H1 (cell line): ENCODE data around the gene DCPS. TPM values are rescaled to one million over a fixed set of nuclear protein-coding genes. Genes with fewer than 3 reads are reported as not detected.

Experiments
- CTCF ChIA-PET: fragments of 300-600 bp; sonication (Branson Sonifier 250); formaldehyde crosslinking; loops from one replicate; lab custom pipeline; 2021; ENCODE audit not compliant: partially characterized antibody; lab: Charles Lee
- POLR2A ChIA-PET: fragments of 300-600 bp; sonication (Branson Sonifier 250); formaldehyde crosslinking; loops from one replicate; lab custom pipeline; 2021; ENCODE audit warnings: inconsistent platforms; ENCODE audit not compliant: partially characterized antibody; lab: Charles Lee
- DNase-seq, 2 experiments: peaks; one replicate each; pipeline versions ENCODE4 v3.0.0 to v3.0.0-alpha.2; 2010 to 2022; ENCODE audit warnings: low spot score in 2 of 2, low read depth in 1 of 2, mixed read lengths in 1 of 2
- FAIRE-seq: peaks from 2 replicates; lab custom pipeline; 2011; peaks lifted over from hg19 to GRCh38; lab: Jason Lieb, UNC
- H2AFZ ChIP-seq: 2 replicates; pipeline ENCODE4 v1.8.1; 2012; ENCODE audit warnings: low read length, inconsistent platforms
- H2AK5ac ChIP-seq: 2 replicates; pipeline ENCODE4 v1.6.1; 2013; ENCODE audit warnings: low read depth, low read length
- H2BK120ac ChIP-seq: replicated peaks from 2 replicates; pipeline ENCODE3; 2013; ENCODE audit warnings: low read depth, low read length, inconsistent platforms
- H2BK12ac ChIP-seq: 2 replicates; pipeline ENCODE4 v1.6.1; 2013; ENCODE audit warnings: low read depth, low read length
- H2BK15ac ChIP-seq: 2 replicates; pipeline ENCODE4 v1.6.1; 2013; ENCODE audit warnings: low read length
- H2BK20ac ChIP-seq: 2 replicates; pipeline ENCODE4 v1.6.1; 2013; ENCODE audit warnings: low read length
- H2BK5ac ChIP-seq: 2 replicates; pipeline ENCODE4 v1.6.1; 2013; ENCODE audit warnings: low read depth, low read length
- H3K14ac ChIP-seq: 2 replicates; pipeline ENCODE4 v1.6.1; 2013; ENCODE audit warnings: inconsistent platforms; ENCODE audit not compliant: insufficient read length
- H3K18ac ChIP-seq: 2 replicates; pipeline ENCODE4 v1.6.1; 2013; ENCODE audit warnings: low read length; ENCODE audit errors: extremely low read depth
- H3K23ac ChIP-seq: 2 replicates; pipeline ENCODE4 v1.6.1; 2013; ENCODE audit warnings: inconsistent platforms; ENCODE audit not compliant: insufficient read length
- H3K23me2 ChIP-seq: 2 replicates; pipeline ENCODE4 v1.6.1; 2013; ENCODE audit warnings: low read depth, low read length
- H3K27ac ChIP-seq: 2 replicates; pipeline ENCODE4 v1.6.1; 2011; ENCODE audit warnings: low read depth, low read length, inconsistent platforms
- H3K27me3 ChIP-seq, 4 experiments: replicated peaks in 1 of 4; 1 replicate in 1 of 4; 2 replicates in 3 of 4; pipeline versions ENCODE4 v1.6.1 to v1.8.1; 2011 to 2013; ENCODE audit warnings: low read length in 3 of 4, mild to moderate bottlenecking in 3 of 4, inconsistent platforms in 2 of 4, mixed read lengths in 2 of 4, moderate library complexity in 1 of 4; ENCODE audit not compliant: control insufficient read depth in 3 of 4, insufficient read depth in 3 of 4; ENCODE audit errors: extremely low read depth in 1 of 4
- H3K36me3 ChIP-seq, 4 experiments: 2 replicates each; pipeline versions ENCODE4 v1.6.1 to v1.8.1; 2011 to 2013; ENCODE audit warnings: mild to moderate bottlenecking in 4 of 4, low read length in 3 of 4, moderate library complexity in 2 of 4, control low read depth in 1 of 4, inconsistent platforms in 1 of 4; ENCODE audit not compliant: insufficient read depth in 4 of 4, control insufficient read depth in 2 of 4
- H3K4ac ChIP-seq: replicated peaks from 2 replicates; pipeline ENCODE3; 2013; ENCODE audit warnings: low read length, low read depth, mixed read lengths, inconsistent platforms; ENCODE audit not compliant: insufficient read length
- H3K4me1 ChIP-seq, 4 experiments: replicated peaks in 1 of 4; 1 replicate in 1 of 4; 2 replicates in 3 of 4; pipeline versions ENCODE4 v1.6.1 to v1.8.1; 2011 to 2013; ENCODE audit warnings: low read length in 3 of 4, inconsistent platforms in 2 of 4, mixed read lengths in 1 of 4; ENCODE audit not compliant: insufficient read depth in 4 of 4, control insufficient read depth in 3 of 4
- H3K4me2 ChIP-seq, 2 experiments: 2 replicates each; pipeline versions ENCODE4 v1.6.1 to v1.8.1; 2011 to 2013; ENCODE audit warnings: low read depth in 2 of 2, low read length in 2 of 2, control low read depth in 1 of 2, inconsistent platforms in 1 of 2, mild to moderate bottlenecking in 1 of 2; ENCODE audit not compliant: insufficient read depth in 1 of 2
- H3K4me3 ChIP-seq, 4 experiments: fragments of 200-600, 300-600 bp in 1 of 4; sonication (generic), shearing (Covaris generic), sonication (Bioruptor Twin) in 1 of 4; 2 replicates each; pipeline versions ENCODE4 v1.5.1 to v1.8.1; 2011 to 2016; ENCODE audit warnings: low read length in 4 of 4, low read depth in 3 of 4, control low read depth in 2 of 4, inconsistent platforms in 2 of 4, mild to moderate bottlenecking in 2 of 4, mixed read lengths in 1 of 4, moderate library complexity in 1 of 4; ENCODE audit not compliant: insufficient read depth in 2 of 4; ENCODE audit errors: extremely low read depth in 1 of 4
- H3K56ac ChIP-seq: replicated peaks from 2 replicates; pipeline ENCODE3; 2013; ENCODE audit warnings: low read depth, mild to moderate bottlenecking, mixed read lengths, low read length, inconsistent platforms; ENCODE audit not compliant: insufficient read length
- H3K79me1 ChIP-seq: 2 replicates; pipeline ENCODE4 v1.6.1; 2013; ENCODE audit warnings: low read depth, low read length, control low read depth
- H3K79me2 ChIP-seq, 2 experiments: 2 replicates each; pipeline versions ENCODE4 v1.6.1 to v1.8.1; 2012 to 2013; ENCODE audit warnings: low read length in 2 of 2, mild to moderate bottlenecking in 2 of 2, inconsistent platforms in 1 of 2; ENCODE audit not compliant: insufficient read depth in 2 of 2, control insufficient read depth in 1 of 2
- H3K9ac ChIP-seq, 4 experiments: replicated peaks in 1 of 4; 1 replicate in 1 of 4; 2 replicates in 3 of 4; pipeline versions ENCODE4 v1.6.1 to v1.8.1; 2011 to 2013; ENCODE audit warnings: low read depth in 3 of 4, low read length in 3 of 4, control low read depth in 2 of 4, mild to moderate bottlenecking in 2 of 4, moderate library complexity in 2 of 4, inconsistent platforms in 1 of 4; ENCODE audit errors: extremely low read depth in 1 of 4
- H3K9me3 ChIP-seq, 2 experiments: 2 replicates each; pipeline versions ENCODE4 v1.6.1 to v1.8.1; 2012 to 2013; ENCODE audit warnings: mild to moderate bottlenecking in 2 of 2, moderate library complexity in 2 of 2, control low read depth in 1 of 2, inconsistent platforms in 1 of 2, low read depth in 1 of 2, low read length in 1 of 2, mixed read lengths in 1 of 2; ENCODE audit not compliant: insufficient read depth in 2 of 2
- H4K20me1 ChIP-seq, 2 experiments: replicated peaks in 1 of 2; 2 replicates each; pipeline versions ENCODE3 to v1.8.1; 2011 to 2013; ENCODE audit warnings: inconsistent platforms in 2 of 2, low read length in 2 of 2, mild to moderate bottlenecking in 1 of 2; ENCODE audit not compliant: insufficient read depth in 2 of 2, control insufficient read depth in 1 of 2
- H4K5ac ChIP-seq: 2 replicates; pipeline ENCODE4 v1.6.1; 2013; ENCODE audit warnings: low read length, low read depth, mixed read lengths, inconsistent platforms; ENCODE audit not compliant: insufficient read length
- H4K8ac ChIP-seq: 2 replicates; pipeline ENCODE4 v1.8.0; 2013; ENCODE audit warnings: mild to moderate bottlenecking, moderate library complexity, low read length, inconsistent platforms; ENCODE audit not compliant: insufficient read depth; ENCODE audit errors: extremely low read depth
- H4K91ac ChIP-seq: replicated peaks from 2 replicates; pipeline ENCODE3; 2013; ENCODE audit warnings: low read length, mixed read lengths, inconsistent platforms; ENCODE audit not compliant: insufficient read length
- NRF1 ChIP-seq: IDR thresholded peaks from 2 replicates; pipeline ENCODE4 v1.6.1; 2011; ENCODE audit warnings: mild to moderate bottlenecking, low read depth, low read length, improper control_type of control experiment
- SRF ChIP-seq: IDR thresholded peaks from 2 replicates; pipeline ENCODE4 v1.6.1; 2011; ENCODE audit warnings: mild to moderate bottlenecking, low read depth, low read length, moderate library complexity
- WGBS, 2 experiments: shearing (Covaris generic) in 1 of 2; methylation state at CpG; one replicate each; pipeline versions ENCODE4 v1.1.6 to v1.1.7; 2013 to 2015; ENCODE audit warnings: low lambda C conversion rate in 2 of 2, mixed read lengths in 2 of 2, inconsistent platforms in 1 of 2, low coverage in 1 of 2, missing lambda C conversion rate in 1 of 2; ENCODE audit not compliant: insufficient replicate concordance in 2 of 2, insufficient coverage in 1 of 2, insufficient read length in 1 of 2; ENCODE audit errors: extremely low coverage in 1 of 2, missing lambda C conversion rate in 1 of 2; 5-methylcytosine and 5-hydroxymethylcytosine counted together
- polyA plus RNA-seq, 7 experiments: library from polyadenylated mRNA; depleted of rRNA in 3 of 7; stranded (reverse) in 5 of 7; unstranded in 2 of 7; fragments of >200 nt in 5 of 7; fragments of 200-250 nt in 2 of 7; gene quantifications; 1 replicate in 5 of 7; 2 replicates in 1 of 7; 4 replicates in 1 of 7; pipeline versions ENCODE4 v1.2.1 to v1.2.3, GENCODE V29; 2011 to 2013; ENCODE audit warnings: missing spikeins in 2 of 7, mixed read lengths in 2 of 7
- total RNA-seq: library from RNA; stranded (reverse); fragmentation: NEBNext Ultra II Directional; extraction: Animal tissue kit (Norgen Biotek cat#: 25700); gene quantifications from 2 replicates; pipeline ENCODE4 v1.2.1, GENCODE V29; 2021

The DCPS gene
- total and polyA plus RNA-seq, 2 of the 8 experiments (the other 6 are each of a cell fraction or from before 2014, with no cell fraction given): 24.6 to 55.2 TPM

DNA sequence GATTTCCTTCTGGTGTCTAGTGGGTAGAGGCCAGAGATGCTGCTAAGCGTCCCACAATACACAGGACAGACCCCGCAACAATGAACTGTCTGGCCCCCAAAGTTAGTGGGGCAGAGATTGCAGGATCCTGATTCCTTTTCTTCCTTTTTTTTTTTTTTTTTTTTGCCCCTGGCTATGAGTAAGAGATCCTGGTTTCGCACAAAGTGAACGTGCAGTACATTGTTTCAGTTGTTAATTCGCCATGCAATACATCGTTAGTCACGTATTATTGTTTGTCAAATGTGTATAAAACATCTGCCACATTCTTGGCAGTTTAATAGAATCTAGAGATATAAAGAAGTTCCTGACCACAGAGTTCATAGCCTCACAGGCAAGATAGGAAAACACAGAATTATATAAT is 71.9 kb downstream of the DCPS start:
- H3K79me2 ChIP-seq: peaks cover 0 to 20% of the 10 kb centered on the region in 2 experiments; a peak in 2 of 4 replicates
- H2AFZ ChIP-seq: no peak overlapping the region
- no peak overlapping the region for H3K4me2 ChIP-seq
- no peak overlapping the region for H3K9ac ChIP-seq
- H2BK20ac ChIP-seq: no peak overlapping the region
- no peak overlapping the region for H4K91ac ChIP-seq
- H3K4ac ChIP-seq: no peak overlapping the region
- ChIA-PET CTCF (no interaction called here), POLR2A (no interaction called here)
- no peak overlapping the region for H4K5ac ChIP-seq
- WGBS, 2 experiments: 94% methylated on average over 7 of the region's 7 CpGs; no CpG with 5 or more reads in 1 of the 2 experiments
- no peak for TF ChIP-seq NRF1
- no peak for TF ChIP-seq SRF
- no peaks in the 10 kb centered on the region for H3K23me2 ChIP-seq
- no peak overlapping the region for H3K23ac ChIP-seq
- H3K27me3 ChIP-seq: no peaks in the 10 kb centered on the region
- H3K9me3 ChIP-seq: no peaks in the 10 kb centered on the region
- H3K18ac ChIP-seq: no peak overlapping the region
- no peak overlapping the region for H2BK15ac ChIP-seq
- H3K4me3 ChIP-seq: no peak overlapping the region
- no peak overlapping the region for H3K56ac ChIP-seq
- H3K36me3 ChIP-seq: no peaks in the 10 kb centered on the region
- H3K14ac ChIP-seq: no peak overlapping the region
- no peak overlapping the region for H2BK120ac ChIP-seq
- H3K27ac ChIP-seq: no peak overlapping the region
- no peak overlapping the region for H2BK5ac ChIP-seq
- peaks cover 5% of the 10 kb centered on the region for H3K79me1 ChIP-seq
- H4K8ac ChIP-seq: no peak overlapping the region
- no peak overlapping the region for H2BK12ac ChIP-seq
- H4K20me1 ChIP-seq: peaks cover 0 to 2% of the 10 kb centered on the region in 2 experiments
- FAIRE-seq (no peak), DNase-seq (no peak)
- no peak overlapping the region for H2AK5ac ChIP-seq
- no peaks in the 10 kb centered on the region for H3K4me1 ChIP-seq
